Fibroblast of skin of scalp (primary cell): Measurements from ENCODE around the gene WDR18.
"Not testable (repeated sequence)": the region's sequence is repeated elsewhere in the genome, so short reads cannot be mapped to it uniquely, and the experiment has no call there.

ENCODE experiments used
- DNase-seq: peaks from one replicate; pipeline ENCODE4 v3.0.0-alpha.2; 2013

Gene WDR18

DNA sequence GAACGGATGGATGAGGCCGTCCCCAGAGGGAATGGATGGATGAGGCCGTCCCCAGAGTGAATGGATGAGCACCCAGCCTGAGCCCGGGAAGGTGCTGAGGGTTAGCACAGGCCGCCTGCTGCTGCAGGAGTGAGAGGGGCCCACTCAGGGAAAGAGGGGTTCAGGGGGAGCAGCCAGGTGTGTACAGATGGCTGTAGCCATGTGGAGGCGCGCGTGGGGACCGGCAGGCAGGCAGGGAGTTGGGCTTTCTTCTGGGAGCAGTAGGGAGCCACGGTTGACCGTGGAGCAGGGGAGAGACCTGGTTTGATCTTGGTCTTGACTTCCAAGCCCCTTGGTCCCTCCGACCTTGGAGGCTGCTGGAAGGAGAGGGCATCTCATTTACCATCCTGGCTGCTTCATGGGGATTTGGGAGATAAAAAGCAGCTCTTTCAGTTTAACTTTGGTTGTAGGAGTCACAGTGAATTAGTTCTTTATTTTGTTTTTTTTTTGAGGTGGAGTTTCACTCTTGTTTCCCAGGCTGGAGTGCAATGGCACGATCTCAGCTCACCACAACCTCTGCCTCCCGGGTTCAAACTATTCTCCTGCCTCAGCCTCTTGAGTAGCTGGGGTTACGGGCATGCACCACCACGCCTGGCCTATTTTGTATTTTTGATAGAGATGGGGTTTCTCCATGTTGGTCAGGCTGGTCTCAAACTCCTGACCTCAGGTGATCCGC lies 33.6 kb upstream of the WDR18 start:
- no peak for DNase-seq

DNA sequence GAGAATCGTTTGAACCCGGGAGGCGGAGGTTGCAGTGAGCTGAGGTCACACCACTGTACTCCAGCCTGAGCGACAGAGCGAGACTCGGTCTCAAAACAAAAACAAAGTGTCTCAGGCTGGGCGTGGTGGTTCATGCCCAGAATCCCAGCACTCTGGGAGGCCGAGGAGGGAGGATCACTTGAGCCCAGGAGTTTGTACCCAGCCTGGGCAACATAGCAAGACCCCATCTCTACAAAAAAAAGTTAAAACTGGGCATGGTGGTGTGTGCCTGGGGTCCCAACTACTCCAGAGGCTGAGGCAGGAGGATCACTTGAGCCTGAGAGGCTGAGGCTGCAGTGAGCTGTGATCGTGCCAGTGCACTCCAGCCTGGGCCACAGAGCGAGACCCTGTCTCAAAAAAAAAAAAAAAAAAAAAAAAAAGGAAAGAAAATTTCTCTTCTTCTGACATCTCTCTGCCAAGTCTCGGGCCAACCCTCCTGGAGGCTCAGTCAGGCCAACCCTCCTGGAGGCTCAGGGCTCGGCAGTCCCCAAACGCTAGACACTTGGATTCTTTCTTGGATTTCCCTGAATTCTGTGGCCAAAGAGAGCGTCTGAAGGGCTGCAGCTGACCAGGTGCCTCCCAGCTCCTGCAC lies 32.0 kb upstream of the WDR18 start:
- no peak for DNase-seq

DNA sequence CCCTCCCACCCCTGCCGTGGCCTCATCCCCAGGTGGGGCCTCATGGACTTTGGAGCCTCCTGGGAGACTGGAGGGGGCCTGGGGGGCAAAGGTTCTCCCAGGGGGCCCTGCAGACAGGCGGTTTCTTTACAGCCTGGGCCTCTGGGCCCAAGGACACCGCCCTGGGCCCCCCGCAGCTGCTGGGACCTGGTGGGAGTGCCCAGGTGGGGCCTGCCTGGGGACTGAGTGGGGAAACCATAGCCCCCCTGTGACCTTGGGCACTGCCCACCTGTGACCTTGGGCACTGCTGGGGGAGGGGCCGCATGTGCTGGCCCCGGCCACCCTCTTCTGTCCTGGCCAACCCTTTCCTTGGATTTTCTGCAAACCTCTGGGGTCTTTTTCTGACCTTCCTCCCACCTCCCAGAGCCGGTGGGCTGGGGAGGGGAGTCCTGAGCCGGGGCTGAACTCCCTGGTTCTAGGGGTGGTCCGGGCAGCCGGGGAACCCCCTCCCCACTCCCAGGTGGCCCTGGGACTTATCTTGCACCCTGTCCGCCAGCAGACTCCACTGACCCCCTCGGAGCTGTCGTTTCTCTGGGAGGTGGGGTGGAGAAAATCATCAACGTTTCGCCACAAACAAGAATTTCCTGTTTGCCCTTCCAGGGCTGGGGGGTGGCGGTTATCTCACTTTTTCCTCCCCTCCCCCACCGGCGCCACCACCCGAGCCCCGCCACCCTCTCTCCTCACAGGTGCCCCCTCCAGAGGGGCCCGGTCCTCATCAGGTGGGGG lies 31.3 kb upstream of the WDR18 start:
- peak; percentile 17 for DNase-seq

DNA sequence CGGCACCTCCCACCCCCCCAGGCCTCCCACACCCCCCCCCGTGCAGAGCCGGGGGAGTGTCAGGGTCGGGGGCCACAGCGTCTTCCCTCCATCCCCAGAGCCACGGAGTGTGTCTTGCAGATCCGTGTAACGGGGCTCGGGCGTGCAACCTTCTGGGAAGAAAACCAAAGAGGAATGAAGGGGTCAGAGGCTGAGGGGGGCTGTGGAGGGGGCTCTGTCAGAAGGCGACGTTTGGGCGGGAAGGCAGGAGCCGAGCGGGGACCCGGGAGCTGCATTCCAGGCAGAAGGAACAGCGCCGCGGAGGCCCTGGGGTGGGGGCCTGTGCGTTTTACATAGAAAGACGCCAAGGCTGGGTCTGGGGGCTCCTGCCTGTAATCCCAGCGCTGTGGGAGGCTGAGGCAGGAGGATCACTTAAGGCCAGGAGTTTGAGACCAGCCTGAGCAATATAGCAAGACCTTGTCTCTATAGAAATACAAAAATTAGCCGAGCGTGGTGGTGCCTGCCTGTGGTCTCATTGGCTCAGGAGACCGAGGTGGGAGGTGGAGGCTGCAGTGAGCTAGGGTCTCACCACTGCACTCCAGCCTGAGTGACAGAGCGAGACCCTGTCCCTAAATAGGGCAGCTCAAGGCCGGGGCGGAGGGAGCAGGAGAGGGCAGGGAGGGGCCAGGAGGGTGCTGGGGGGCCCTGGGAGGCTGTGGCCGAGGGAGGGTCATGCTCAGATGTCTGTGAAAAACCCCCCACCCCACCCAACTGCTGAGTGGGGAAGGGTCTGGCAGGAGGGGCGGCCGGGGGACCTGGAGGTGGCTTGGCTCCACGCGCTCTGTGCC lies 30.5 kb upstream of the WDR18 start:
- DNase-seq = no peak

DNA sequence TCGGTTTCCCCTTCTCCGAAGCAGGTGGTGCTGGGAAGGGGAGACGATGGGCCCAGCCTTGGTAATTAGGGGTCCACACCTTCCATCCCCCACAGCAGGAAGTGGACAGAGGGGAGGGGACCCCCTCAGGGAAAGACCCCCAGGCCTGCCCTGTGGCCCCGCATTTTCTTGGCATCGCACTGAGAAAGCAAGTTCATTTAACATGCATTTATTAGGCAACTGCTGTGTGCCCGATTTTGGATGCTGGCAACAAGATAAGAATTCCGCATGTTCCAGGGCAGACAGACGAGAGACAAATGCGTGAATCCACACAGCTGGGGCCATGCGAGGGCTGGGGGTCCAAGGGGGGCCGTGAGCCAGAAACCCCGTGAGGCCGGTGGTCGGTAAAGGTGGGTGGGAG lies 29.9 kb upstream of the WDR18 start:
- DNase-seq = no peak

DNA sequence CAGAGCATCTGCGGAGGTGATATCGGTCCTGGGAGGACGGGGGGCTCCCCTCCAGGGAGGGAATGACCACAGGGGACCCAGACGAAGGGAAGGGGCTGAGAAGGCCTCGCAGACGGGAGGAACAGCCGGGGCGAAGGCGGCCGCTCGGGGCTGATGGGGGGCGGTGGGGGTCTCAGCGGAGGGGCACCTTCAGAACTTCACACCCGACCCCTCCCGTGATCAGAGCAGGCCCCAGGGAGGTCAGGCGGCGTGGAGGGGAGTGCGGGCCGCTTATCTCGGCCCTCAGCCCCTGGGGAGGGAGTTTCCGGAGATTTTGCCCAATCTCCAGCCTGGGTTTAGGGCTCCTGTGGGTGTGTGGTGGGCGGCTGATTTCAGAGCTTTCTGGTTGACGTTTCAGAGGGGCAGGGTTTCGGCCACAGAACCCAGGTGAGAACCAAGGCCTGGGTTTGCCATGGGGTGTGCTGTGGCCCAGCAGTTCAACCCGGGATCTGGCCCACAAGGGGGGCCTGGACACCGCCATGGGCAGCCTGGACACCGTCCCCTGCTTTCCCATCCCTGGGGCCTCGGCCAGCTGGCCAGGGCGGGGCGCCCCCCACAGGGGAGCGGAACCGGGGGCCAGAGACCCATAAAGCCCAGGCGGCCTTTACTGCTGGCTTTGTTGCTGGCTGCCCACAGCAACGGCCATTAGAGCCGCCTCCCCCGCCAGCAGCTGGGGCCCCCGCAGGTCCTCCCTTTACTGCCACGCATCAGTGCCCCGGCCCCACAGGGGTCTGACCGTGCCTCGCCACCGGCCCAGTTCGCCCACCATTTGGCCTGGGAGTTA lies 29.3 kb upstream of the WDR18 start:
- no peak for DNase-seq

DNA sequence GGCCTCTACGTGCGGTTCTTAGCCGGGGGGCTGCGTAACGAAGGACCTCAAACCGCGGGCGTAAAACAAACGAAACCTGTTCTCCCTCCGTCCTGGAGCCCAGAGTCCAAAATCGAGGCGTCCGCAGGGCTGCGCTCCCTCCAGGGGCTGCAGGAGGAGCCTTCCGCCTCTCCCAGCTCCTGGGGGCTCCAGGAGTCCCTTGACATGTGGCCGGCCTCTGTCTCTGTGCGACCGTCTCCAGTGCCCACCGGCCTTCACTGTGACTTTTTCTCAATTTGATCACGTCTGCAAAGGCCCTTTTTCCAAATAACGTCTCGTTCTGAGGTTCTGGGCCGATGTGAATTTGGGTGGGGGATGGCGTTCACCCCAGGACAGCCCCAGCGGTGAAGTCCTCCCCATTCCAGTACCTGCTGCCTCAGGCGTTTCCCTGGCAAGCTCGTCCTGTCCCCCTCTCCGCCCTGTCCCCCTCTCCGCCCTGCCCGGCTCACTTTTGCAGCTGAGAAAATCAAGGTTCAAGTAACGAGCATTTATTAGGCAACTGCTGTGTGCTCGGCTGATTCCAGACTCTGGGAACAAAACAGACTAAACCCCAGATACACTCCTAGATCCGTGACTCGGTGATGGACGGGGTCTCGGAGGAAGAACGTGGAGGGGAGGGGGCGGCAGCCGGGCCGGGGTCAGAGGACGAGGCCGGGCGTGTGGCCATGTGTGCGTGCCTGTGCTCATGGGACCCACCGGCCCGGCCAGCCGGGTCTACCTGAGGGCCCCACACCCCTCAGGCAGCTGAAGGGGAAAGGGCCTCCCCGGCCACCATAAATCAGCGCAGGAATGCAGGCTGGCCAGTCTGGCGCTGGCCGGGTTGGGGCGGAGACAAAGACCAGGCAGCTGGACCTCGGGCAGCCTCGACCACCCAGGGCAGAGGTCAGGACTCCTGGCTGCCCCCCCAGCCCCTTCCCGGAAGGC lies 28.1 kb upstream of the WDR18 start:
- no peak for DNase-seq

DNA sequence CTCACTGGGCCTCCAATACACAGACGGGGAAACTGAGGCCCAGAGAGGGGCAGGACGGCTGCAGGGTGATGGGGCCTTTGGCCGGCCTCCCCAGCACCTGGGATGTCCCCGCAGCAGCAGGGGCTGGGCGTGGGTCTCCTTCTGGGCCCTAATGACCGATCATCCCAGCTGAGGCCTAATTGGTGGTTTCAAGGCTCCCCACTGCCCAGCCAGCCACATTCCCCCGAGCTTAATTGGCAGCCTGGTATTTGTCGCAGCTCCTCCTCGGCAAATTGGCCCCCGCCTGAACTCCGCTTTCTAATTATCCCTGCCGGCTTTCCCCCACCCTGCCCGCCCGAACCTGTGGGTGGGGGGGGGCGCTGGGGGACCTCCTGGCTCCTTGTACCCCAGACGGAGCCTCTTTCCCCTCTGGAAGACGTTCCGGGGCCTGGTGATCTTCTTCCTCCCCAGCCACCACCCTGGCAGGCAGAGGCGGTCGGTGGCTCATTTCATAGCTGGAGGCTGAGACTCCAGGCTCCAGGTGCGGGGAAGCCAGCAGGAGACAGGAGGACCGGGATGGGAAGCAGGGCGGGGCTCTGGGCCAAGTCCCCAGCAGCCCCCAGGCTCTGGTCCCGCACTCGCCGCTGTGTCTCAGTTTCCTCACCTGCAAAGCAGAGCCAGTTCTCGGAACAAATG lies 27.2 kb upstream of the WDR18 start:
- peak; percentile 72 for DNase-seq

DNA sequence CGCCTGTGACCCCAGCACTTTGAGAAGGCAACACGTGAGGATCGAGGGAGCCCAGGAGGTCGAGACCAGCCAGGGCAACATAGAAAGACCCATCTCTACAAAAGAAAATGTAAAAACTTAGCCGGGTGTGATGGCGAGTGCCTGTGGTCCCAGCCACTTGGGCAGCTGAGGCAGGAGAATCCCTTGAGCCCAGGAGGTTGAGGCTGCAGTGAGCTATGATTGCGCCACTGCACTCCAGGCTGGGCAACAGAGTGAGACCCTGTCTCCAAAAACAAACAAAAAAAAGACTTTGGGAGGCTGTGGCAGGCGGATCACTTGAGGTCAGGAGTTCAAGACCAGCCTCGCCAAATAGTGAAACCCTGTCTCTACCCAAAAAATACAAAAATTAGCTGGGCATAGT lies 26.6 kb upstream of the WDR18 start:
- not testable (repeated sequence) for DNase-seq

DNA sequence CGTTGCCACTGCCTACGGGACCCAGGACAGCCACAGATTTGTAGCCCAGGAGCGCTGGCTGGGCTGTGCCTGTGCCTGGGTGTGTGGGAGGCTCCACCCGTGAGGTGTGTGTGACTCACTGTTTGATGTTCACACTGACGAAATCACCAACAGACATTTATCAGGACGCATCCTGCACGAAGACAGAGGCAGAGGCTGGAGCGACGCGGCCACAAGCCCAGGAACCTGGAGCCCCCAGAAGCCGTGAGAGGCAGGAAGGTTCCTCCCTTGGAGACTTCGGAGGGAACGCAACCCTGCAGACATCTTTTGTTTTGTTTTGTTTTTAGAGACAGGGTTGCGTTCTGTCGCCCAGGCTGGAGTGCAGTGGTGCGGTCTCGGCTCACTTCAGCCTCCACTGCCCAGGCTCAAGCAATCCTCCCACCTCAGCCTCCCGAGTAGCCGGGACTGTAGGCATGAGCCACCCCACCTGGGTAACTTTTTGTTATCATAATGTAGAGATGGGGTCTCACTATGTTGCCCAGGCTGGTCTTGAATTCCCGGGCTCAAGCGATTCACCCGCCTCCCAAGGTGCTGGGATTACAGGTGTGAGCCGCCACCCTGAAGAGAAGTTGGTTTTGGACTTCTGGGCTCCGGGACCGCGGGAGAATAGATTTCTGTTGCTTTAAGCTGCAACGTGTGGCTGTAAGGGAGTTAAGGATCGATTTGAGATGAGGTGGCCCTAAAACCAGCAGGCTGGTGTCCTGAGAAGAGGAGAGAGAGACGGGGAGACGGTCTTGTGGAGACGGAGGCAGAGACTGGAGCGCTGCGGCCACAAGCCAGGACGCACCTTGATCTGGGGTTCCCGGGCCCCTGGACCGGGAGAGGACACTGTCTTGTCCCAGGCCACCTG lies 24.9 kb upstream of the WDR18 start:
- no peak for DNase-seq

DNA sequence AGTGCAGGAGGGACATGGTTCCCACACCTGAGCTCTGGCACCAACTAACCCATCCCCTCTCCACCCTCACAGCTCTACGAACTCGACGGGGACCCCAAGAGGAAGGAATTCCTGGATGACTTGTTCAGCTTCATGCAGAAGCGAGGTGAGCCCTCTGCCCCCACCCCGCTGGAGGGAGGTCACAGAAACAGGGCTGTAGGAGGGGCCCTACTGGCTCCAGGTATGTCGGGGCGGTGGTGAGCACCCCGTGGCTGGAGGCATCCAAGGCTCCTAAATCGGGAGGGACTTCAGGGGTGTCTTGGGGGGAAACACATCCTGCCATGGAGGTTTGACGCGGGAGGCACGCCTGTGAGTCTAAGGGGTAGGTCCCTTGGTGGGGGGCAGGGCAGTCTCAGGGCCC lies 24.1 kb upstream of the WDR18 start:
- no peak for DNase-seq

DNA sequence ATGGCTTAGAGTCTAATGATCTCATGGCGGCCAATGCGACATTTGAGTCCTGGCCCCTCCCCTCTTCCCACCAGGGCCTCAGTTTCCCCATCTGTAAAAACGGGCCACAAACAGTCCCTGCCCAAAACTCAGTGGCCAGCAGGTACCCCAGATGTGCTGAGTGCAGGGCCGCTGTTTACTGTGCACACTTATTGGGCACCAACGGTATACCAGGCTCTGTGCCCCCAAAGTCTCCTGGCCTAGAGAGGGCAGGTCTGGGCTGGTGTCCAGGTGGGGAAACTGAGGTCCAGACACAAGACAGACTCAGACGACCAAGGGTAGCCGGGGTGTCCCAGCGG lies 23.6 kb upstream of the WDR18 start:
- no peak for DNase-seq

DNA sequence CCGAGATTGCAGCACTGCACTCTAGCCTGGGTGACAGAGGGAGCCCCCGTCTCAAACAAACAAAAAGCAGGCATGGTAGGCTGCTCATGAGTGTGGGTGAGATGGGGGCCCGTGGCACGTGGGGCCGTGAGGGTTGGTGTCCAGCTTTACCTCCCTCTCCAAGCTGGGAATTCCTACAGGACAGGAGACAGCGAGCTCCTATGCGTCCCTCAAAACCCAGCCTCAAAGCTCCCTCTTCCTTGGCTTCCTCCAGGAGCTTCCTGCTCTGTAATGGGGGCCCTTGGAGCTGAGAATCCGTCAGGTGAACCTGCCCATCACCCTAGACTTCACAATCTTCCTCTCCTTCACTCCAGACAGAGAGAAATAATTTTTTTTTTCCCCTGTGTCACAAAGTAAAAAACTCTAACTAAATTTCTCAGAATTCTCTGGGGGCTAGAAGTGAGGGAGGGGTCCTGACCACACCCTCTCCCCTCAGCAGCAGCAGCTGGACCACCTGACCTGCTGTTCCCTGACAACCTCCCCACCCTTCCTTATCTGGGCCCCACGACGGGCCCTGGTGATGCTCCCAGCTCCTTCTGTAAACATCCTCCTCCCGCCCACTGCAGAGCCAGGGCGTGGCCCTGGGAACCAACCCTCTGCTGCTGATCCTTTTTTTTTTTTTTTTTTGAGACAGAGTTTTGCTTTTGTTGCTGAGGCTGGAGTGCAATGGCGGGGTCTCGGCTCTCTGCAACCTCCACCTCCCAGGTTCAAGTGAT lies 22.1 kb upstream of the WDR18 start:
- DNase-seq = no peak

DNA sequence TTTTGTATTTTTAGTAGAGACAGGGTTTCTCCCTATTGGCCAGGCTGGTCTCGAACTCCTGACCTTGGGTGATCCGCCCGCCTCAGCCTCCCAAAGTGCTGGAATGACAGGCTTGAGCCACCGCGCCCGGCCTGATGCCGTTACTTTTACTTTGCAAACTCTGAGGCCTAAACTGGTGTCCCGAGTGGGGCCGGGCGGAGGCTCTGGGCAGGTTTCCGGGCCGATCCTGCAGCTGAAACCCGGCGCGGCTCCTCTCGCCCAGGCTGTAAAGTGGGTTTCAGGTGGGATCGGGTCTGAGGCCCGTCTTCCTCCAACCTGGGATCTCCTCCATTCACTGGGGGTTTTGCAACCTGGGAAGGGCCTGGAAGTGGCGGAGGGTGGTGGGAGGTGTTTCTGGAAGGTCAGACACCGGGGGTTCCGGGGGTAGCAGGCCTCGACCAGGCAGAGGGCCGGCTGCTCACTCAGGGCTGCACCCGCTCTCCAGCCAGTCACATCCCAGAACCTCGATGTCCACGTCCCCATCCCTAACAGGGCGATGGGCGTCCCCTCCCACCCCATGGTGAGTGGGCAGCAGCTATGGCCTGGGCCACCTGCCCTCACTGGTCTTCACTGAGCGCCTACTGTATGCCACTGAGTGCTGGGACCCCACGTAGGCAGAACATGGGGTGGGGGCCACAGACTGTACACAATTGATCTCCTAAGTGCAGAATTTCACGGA lies 21.3 kb upstream of the WDR18 start:
- DNase-seq = no peak

DNA sequence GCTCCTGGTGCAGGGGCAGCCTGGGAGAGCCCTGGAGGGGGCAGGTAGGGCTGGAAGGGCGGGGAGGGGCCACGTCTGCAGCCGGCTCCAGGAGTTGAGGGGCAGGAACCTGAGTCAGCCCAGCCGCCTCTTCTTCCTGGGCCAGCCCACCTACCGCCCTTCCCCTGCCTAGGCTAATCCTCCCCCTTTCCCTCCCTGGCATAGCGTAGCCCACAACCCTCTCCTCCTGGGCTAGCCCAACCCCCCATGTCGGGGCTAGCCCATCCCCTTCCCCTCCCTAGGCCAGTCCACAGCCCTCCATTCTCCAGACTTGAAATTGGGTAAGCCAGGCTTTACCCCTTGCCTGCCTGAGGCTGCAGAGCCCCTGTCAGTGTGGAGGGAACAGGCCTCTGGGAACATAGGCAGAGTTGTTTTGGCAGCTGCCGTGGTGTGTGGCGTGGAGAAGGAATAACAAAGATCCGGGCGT lies 20.6 kb upstream of the WDR18 start:
- no peak for DNase-seq

DNA sequence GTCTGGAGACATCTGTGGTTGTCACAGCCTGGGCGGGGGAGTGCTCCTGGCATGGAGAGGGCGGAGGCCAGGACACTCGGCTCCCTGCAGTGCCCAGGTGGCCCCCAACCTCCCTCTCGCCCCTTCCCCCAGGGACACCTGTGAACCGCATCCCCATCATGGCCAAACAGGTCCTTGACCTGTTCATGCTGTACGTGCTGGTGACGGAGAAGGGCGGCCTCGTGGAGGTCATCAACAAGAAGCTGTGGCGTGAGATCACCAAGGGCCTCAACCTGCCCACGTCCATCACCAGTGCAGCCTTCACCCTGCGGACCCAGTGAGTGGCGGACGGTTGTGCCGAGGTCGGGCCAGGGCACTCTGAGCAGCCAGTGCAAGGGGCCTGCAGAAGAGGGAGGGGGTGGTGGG lies 20.0 kb upstream of the WDR18 start:
- DNase-seq = no peak
